Left lung (tissue), 14 donors: Measurements from ENCODE around the gene AMIGO2. TPM values are rescaled to one million over a fixed set of nuclear protein-coding genes. Genes with fewer than 3 reads are reported as not detected.
A peak's percentile ranks its signal among the peaks of the same experiment; 100 is the strongest.

ENCODE experiments used
- ATAC-seq: fragments of 200-7000 bp; cut with Tn5 transposase; one replicate; pipeline ENCODE4 v1.9.1; 2020; ENCODE audit warnings: moderate library complexity
- DNase-seq, 4 donors: peaks; one replicate each; pipeline ENCODE4 v3.0.0-alpha.2; 2013 to 2020
- H3K27ac ChIP-seq, 2 donors: fragments of 200-600 bp; sonication (generic) in 1 of 2; one replicate each; pipeline versions ENCODE4 v1.5.0 to v1.8.0; 2020 to 2021
- H3K27me3 ChIP-seq, 2 donors: fragments of 200-600 bp; sonication (generic) in 1 of 2; one replicate each; pipeline versions ENCODE4 v1.5.0 to v1.8.0; 2020 to 2021
- H3K36me3 ChIP-seq, 2 donors: fragments of 200-600 bp; sonication (generic) in 1 of 2; one replicate each; pipeline versions ENCODE4 v1.5.0 to v1.8.0; 2020 to 2021
- H3K4me1 ChIP-seq, 2 donors: fragments of 200-600 bp; one replicate each; pipeline ENCODE4 v1.8.0; 2021
- H3K4me3 ChIP-seq, 2 donors: fragments of 200-600 bp; sonication (generic) in 1 of 2; one replicate each; pipeline versions ENCODE4 v1.5.0 to v1.8.0; 2020 to 2021; ENCODE audit warnings: mild to moderate bottlenecking in 1 of 2
- H3K9me3 ChIP-seq, 2 donors: fragments of 200-600 bp; sonication (generic) in 1 of 2; one replicate each; pipeline versions ENCODE4 v1.5.0 to v1.8.0; 2020 to 2021
- CTCF ChIP-seq, 2 donors: fragments of 200-600 bp; sonication (generic) in 1 of 2; IDR thresholded peaks; one replicate each; pipeline versions ENCODE4 v1.5.0 to v1.8.0; 2021; ENCODE audit warnings: antibody characterized with exemption in 2 of 2
- intact Hi-C, 2 donors: fragments of 100-400 bp; cut with DNase I; formaldehyde crosslinking; loops; one replicate each; pipeline versions ENCODE4 v1.11.2 to v1.14.2; 2022
- long read RNA-seq, 12 donors: library from polyadenylated mRNA in 2 of 12; unstranded in 2 of 12; transcript quantifications; one replicate each; pipeline ENCODE4 v2.0.0 and lab custom pipeline, GENCODE V29; 2019 to 2026
- polyA plus RNA-seq, 6 donors: library from polyadenylated mRNA; unstranded; fragments of 120-200 nt; gene quantifications; one replicate each; pipeline ENCODE4 v1.2.1, GENCODE V29; 2013; ENCODE audit not compliant: insufficient read length in 6 of 6
- total RNA-seq, 2 donors: library from RNA; stranded (reverse); fragmentation: NEBNext Ultra II Directional; extraction: Animal tissue kit (Norgen Biotek cat#: 25700); gene quantifications; one replicate each; pipeline ENCODE4 v1.2.1, GENCODE V29; 2021
- donor health status: DM: no; HTN: yes; CAD: no.
- donor health status: DM: no; HTN: no; CAD: no.

AMIGO2 gene, protein sequence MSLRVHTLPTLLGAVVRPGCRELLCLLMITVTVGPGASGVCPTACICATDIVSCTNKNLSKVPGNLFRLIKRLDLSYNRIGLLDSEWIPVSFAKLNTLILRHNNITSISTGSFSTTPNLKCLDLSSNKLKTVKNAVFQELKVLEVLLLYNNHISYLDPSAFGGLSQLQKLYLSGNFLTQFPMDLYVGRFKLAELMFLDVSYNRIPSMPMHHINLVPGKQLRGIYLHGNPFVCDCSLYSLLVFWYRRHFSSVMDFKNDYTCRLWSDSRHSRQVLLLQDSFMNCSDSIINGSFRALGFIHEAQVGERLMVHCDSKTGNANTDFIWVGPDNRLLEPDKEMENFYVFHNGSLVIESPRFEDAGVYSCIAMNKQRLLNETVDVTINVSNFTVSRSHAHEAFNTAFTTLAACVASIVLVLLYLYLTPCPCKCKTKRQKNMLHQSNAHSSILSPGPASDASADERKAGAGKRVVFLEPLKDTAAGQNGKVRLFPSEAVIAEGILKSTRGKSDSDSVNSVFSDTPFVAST
- total RNA-seq (10 to 100 TPM; 15.4 to 17.6 TPM), polyA plus RNA-seq (1 to 10 TPM; 2.4 to 3.4 (median 3.0) TPM)
- long read RNA-seq, donor 1, result 0 reads
- long read RNA-seq, donor 2, partial matches to known transcripts, result 0 of 1 reads
- long read RNA-seq, donor 2, other reads (novel, unspliced or antisense), result 0 of 1 reads
- long read RNA-seq, donor 3, result 0 reads
- long read RNA-seq, donor 4, partial matches to known transcripts, result 1 of 7 reads
- long read RNA-seq, donor 4, other reads (novel, unspliced or antisense), result 2 of 7 reads
- long read RNA-seq, donor 5, partial matches to known transcripts, result 0 of 1 reads
- long read RNA-seq, donor 5, other reads (novel, unspliced or antisense), result 0 of 1 reads
- long read RNA-seq, donor 6, partial matches to known transcripts, result 0 of 1 reads
- long read RNA-seq, donor 6, other reads (novel, unspliced or antisense), result 0 of 1 reads
- long read RNA-seq, donor 7, result 0 reads
- long read RNA-seq, donor 8, result 0 reads
- long read RNA-seq, donor 9, result 0 reads
- long read RNA-seq, donor 10, result 0 reads
- long read RNA-seq, donor 11, partial matches to known transcripts, result 0 of 5 reads
- long read RNA-seq, donor 11, other reads (novel, unspliced or antisense), result 0 of 5 reads
- long read RNA-seq, donor 12, result 0 reads

GRCh38 chr12:47079468-47079980 is at the start of gene AMIGO2, which contains the start of gene PCED1B:
AMIGO2 (minus strand) TSS chr12:47079959; CDS start chr12:47079002, 957 bp downstream.
PCED1B (plus strand) TSS chr12:47079621; CDS start chr12:47235064, 155,443 bp downstream.
- DNase-seq (peak; percentile 42 to 95 (median 79)), ATAC-seq (peak; percentile 78)
- no peak for TF ChIP-seq CTCF (IDR thresholded peaks at IDR 0.05)
- intact Hi-C loops, result no loop called here
- H3K36me3 ChIP-seq, result no peaks in the 10 kb centered on the region
- H3K27ac ChIP-seq, result peak within 1 kb of the TSS; percentile 88 to 92
- H3K4me3 ChIP-seq, result peak within 1 kb of the TSS; percentile 61 to 72
- peaks cover 0 to 23% of the 10 kb centered on the region in 2 donors for H3K27me3 ChIP-seq
- no peaks in the 10 kb centered on the region for H3K9me3 ChIP-seq
- peaks cover 8 to 59% of the 10 kb centered on the region in 2 donors for H3K4me1 ChIP-seq

DNA sequence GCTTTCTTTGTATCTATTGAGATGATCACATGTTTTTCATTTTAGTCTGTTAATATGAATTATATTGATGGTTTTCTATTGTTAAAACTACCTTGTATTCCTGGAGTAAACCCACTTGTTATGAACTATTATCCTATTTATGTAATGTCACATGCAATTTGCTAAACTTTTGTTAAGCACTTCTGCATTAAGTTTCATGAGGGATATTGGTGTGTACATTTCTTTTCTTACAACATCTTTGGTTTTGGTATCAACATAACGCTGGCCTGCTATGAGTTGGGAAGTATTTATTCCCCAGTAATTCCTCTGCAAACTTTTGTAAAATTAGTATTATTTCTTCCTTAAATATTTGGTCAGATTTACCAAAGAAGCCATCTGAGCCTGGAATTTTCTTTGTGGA is 46.5 kb upstream of the AMIGO2 start:
- intact Hi-C loops, result no loop called here
- TF ChIP-seq CTCF (IDR thresholded peaks at IDR 0.05), result no peak
- ATAC-seq, result no peak

DNA sequence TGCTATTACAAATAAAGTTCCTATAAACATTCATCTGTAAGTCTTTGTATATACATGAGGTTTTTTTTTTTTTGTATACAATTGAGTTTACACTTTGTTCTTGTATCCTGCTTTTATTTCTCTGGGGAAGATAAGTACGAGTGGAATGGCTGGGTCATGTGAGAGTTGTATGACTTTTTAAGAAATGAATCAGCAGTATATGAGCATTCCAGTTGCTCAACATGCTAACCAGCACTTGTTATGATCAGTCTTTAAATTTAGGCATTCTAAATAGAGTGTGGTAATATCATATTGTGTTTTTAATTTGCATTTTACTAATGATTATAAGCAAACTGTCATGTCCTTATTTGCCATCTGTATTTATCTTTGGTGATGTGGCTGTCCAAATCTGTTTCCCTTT is 44.7 kb upstream of the AMIGO2 start:
- Histone ChIP-seq H3K27me3 (no peaks in the 10 kb centered on the region), H3K9me3 (no peaks in the 10 kb centered on the region), H3K27ac (no peak overlapping the region), H3K4me3 (no peak overlapping the region), H3K4me1 (no peaks in the 10 kb centered on the region), H3K36me3 (no peaks in the 10 kb centered on the region)
- intact Hi-C loops, result no loop called here
- no peak for DNase-seq
- no peak for ATAC-seq
- TF ChIP-seq CTCF (IDR thresholded peaks at IDR 0.05), result no peak

More for the DNA sequence above, 46.5 kb upstream of the AMIGO2 start:
- H3K36me3 ChIP-seq, result no peaks in the 10 kb centered on the region
- no peak overlapping the region for H3K27ac ChIP-seq
- no peaks in the 10 kb centered on the region for H3K9me3 ChIP-seq
- H3K4me1 ChIP-seq, result no peaks in the 10 kb centered on the region
- H3K27me3 ChIP-seq, result no peaks in the 10 kb centered on the region
- no peak overlapping the region for H3K4me3 ChIP-seq
- no peak for DNase-seq

DNA sequence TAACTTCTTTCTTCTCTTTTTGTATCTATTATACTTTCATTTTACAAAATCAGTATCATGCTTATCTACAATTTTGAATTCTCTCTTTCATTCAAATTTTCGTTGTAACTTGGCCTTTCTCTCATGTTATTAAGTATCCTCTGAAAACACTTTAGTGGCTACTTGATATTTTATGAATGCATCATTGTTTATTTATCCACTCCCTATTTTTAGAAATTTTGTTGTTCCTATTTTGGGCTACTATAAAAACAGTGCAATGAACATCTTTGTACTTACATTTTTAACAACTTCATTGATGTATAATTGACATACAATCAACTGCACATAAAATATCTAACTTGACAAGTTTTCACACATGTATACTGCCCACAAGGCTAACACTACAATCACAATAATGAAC is 44.0 kb upstream of the AMIGO2 start:
- no peak for TF ChIP-seq CTCF (IDR thresholded peaks at IDR 0.05)
- intact Hi-C loops, result no loop called here
- no peak for ATAC-seq
- Histone ChIP-seq H3K4me1 (no peaks in the 10 kb centered on the region), H3K27ac (no peak overlapping the region), H3K9me3 (no peaks in the 10 kb centered on the region), H3K36me3 (no peaks in the 10 kb centered on the region), H3K4me3 (no peak overlapping the region), H3K27me3 (no peaks in the 10 kb centered on the region)
- DNase-seq, result no peak
